ENCODE results near the gene FSIP1. TPM values are rescaled to one million over a fixed set of nuclear protein-coding genes. Genes with fewer than 3 reads are reported as not detected.

The FSIP1 gene
- total RNA-seq, 5 donors from 2014 or later (not counting 1 experiment from before 2014, with no cell fraction given), result 0.30 to 1.0 (median 0.43) TPM

GRCh38 chr15:39714251-39714650 is 68.4 kb downstream of the FSIP1 start:
- Mint-ChIP-seq H3K36me3 (no peaks in the 10 kb centered on the region), H3K9me3 (no peaks in the 10 kb centered on the region), H3K4me1 (peaks cover 0 to 3% (median 0%) of the 10 kb centered on the region in 3 donors), H3K4me3 (no peak overlapping the region), H3K27ac (no peak overlapping the region), H3K27me3 (no peaks in the 10 kb centered on the region)
- Histone ChIP-seq H3K9me3 (no peaks in the 10 kb centered on the region), H3K36me3 (ENCODE audit: control insufficient read depth in 2 of 2, extremely low read depth in 1 of 2, insufficient read depth in 1 of 2, low read length in 1 of 2) (no peaks in the 10 kb centered on the region), H3K4me1 (ENCODE audit: control insufficient read depth in 1 of 2, extremely low read depth in 1 of 2, insufficient read depth in 2 of 2, low read length in 2 of 2) (peaks cover 0 to 2% of the 10 kb centered on the region in 2 experiments), H3K27me3 (replicated peaks in 1 of 2; ENCODE audit: control insufficient read depth in 2 of 2, extremely low read depth in 1 of 2, insufficient read depth in 2 of 2, low read length in 1 of 2) (no peaks in the 10 kb centered on the region), H3K4me3 (ENCODE audit: control insufficient read depth in 1 of 2, extremely low read depth in 1 of 2, low read length in 1 of 2) (no peak overlapping the region), H3K27ac (ENCODE audit: low read length) (no peak overlapping the region)
- WGBS (ENCODE audit: insufficient coverage), result 13% methylated on average over 1 of the region's 2 CpGs
- DNase-seq (no peak), ATAC-seq (replicated peaks in 1 of 4) (no peak)
- POLR2A ChIA-PET, result no interaction called here
- CTCF ChIA-PET, result interaction anchor here in 1 of 2 donors (0.9 kb wide), 1 partner anchor 611 kb away, joined by 8 read pairs; no protein-coding TSS in a partner anchor

GRCh38 chr15:39713846-39714245 is 68.8 kb downstream of the FSIP1 start:
- ATAC-seq (replicated peaks in 1 of 4) (no peak), DNase-seq (no peak)
- no CpG with 5 or more reads among the region's 1 CpG for WGBS (ENCODE audit: insufficient coverage)
- Mint-ChIP-seq H3K9me3 (no peaks in the 10 kb centered on the region), H3K27ac (no peak overlapping the region), H3K4me3 (no peak overlapping the region), H3K27me3 (no peaks in the 10 kb centered on the region), H3K4me1 (peaks cover 0 to 3% (median 0%) of the 10 kb centered on the region in 3 donors), H3K36me3 (no peaks in the 10 kb centered on the region)
- ChIA-PET POLR2A (no interaction called here), CTCF (interaction anchor here in 1 of 2 donors (0.5 to 0.9 kb wide), 2 partner anchors 610 to 876 kb away, joined by 4 to 8 read pairs; no protein-coding TSS in a partner anchor)
- Histone ChIP-seq H3K27me3 (replicated peaks in 1 of 2; ENCODE audit: control insufficient read depth in 2 of 2, extremely low read depth in 1 of 2, insufficient read depth in 2 of 2, low read length in 1 of 2) (no peaks in the 10 kb centered on the region), H3K9me3 (no peaks in the 10 kb centered on the region), H3K27ac (ENCODE audit: low read length) (no peak overlapping the region), H3K36me3 (ENCODE audit: control insufficient read depth in 2 of 2, extremely low read depth in 1 of 2, insufficient read depth in 1 of 2, low read length in 1 of 2) (no peaks in the 10 kb centered on the region), H3K4me1 (ENCODE audit: control insufficient read depth in 1 of 2, extremely low read depth in 1 of 2, insufficient read depth in 2 of 2, low read length in 2 of 2) (peaks cover 0 to 2% of the 10 kb centered on the region in 2 experiments), H3K4me3 (ENCODE audit: control insufficient read depth in 1 of 2, extremely low read depth in 1 of 2, low read length in 1 of 2) (no peak overlapping the region)

GRCh38 chr15:39710681-39711080 is 72.0 kb downstream of the FSIP1 start:
- ChIA-PET POLR2A (no interaction called here), CTCF (no interaction called here)
- H3K36me3 Mint-ChIP-seq, result no peaks in the 10 kb centered on the region
- H3K4me1 Mint-ChIP-seq, result peaks cover 0 to 1% (median 0%) of the 10 kb centered on the region in 3 donors
- Histone ChIP-seq H3K27ac (ENCODE audit: low read length) (no peak overlapping the region), H3K4me3 (ENCODE audit: control insufficient read depth in 1 of 2, extremely low read depth in 1 of 2, low read length in 1 of 2) (no peak overlapping the region), H3K27me3 (replicated peaks in 1 of 2; ENCODE audit: control insufficient read depth in 2 of 2, extremely low read depth in 1 of 2, insufficient read depth in 2 of 2, low read length in 1 of 2) (no peaks in the 10 kb centered on the region), H3K36me3 (ENCODE audit: control insufficient read depth in 2 of 2, extremely low read depth in 1 of 2, insufficient read depth in 1 of 2, low read length in 1 of 2) (no peaks in the 10 kb centered on the region), H3K9me3 (no peaks in the 10 kb centered on the region), H3K4me1 (ENCODE audit: control insufficient read depth in 1 of 2, extremely low read depth in 1 of 2, insufficient read depth in 2 of 2, low read length in 2 of 2) (peaks cover 0 to under 1% of the 10 kb centered on the region in 2 experiments)
- H3K27me3 Mint-ChIP-seq, result no peaks in the 10 kb centered on the region
- no peak for DNase-seq
- no peaks in the 10 kb centered on the region for H3K9me3 Mint-ChIP-seq
- H3K4me3 Mint-ChIP-seq, result no peak overlapping the region
- 86% methylated on average over 1 of the region's 2 CpGs for WGBS (ENCODE audit: insufficient coverage)
- H3K27ac Mint-ChIP-seq, result no peak overlapping the region
- no peak for ATAC-seq (replicated peaks in 1 of 4)

GRCh38 chr15:39709941-39710340 is 72.7 kb downstream of the FSIP1 start:
- H3K27ac Mint-ChIP-seq, result no peak overlapping the region
- no peak overlapping the region for H3K4me3 Mint-ChIP-seq
- POLR2A ChIA-PET, result no interaction called here
- no peak overlapping the region for H3K27ac ChIP-seq (ENCODE audit: low read length)
- no peaks in the 10 kb centered on the region for H3K27me3 Mint-ChIP-seq
- H3K4me3 ChIP-seq (ENCODE audit: control insufficient read depth in 1 of 2, extremely low read depth in 1 of 2, low read length in 1 of 2), result no peak overlapping the region
- WGBS (ENCODE audit: insufficient coverage), result 85% methylated on average over 3 of the region's 4 CpGs
- H3K9me3 Mint-ChIP-seq, result no peaks in the 10 kb centered on the region
- H3K4me1 ChIP-seq (ENCODE audit: control insufficient read depth in 1 of 2, extremely low read depth in 1 of 2, insufficient read depth in 2 of 2, low read length in 2 of 2), result no peaks in the 10 kb centered on the region
- H3K27me3 ChIP-seq (replicated peaks in 1 of 2; ENCODE audit: control insufficient read depth in 2 of 2, extremely low read depth in 1 of 2, insufficient read depth in 2 of 2, low read length in 1 of 2), result no peaks in the 10 kb centered on the region
- no peaks in the 10 kb centered on the region for H3K9me3 ChIP-seq
- ATAC-seq (replicated peaks in 1 of 4) (no peak), DNase-seq (no peak)
- no peaks in the 10 kb centered on the region for H3K36me3 ChIP-seq (ENCODE audit: control insufficient read depth in 2 of 2, extremely low read depth in 1 of 2, insufficient read depth in 1 of 2, low read length in 1 of 2)
- H3K4me1 Mint-ChIP-seq, result no peaks in the 10 kb centered on the region
- CTCF ChIA-PET, result no interaction called here
- no peaks in the 10 kb centered on the region for H3K36me3 Mint-ChIP-seq

GRCh38 chr15:39706206-39706605 is 76.4 kb downstream of the FSIP1 start:
- H3K27me3 ChIP-seq (replicated peaks in 1 of 2; ENCODE audit: control insufficient read depth in 2 of 2, extremely low read depth in 1 of 2, insufficient read depth in 2 of 2, low read length in 1 of 2), result no peaks in the 10 kb centered on the region
- DNase-seq (no peak), ATAC-seq (replicated peaks in 1 of 4) (no peak)
- Mint-ChIP-seq H3K36me3 (no peaks in the 10 kb centered on the region), H3K4me3 (no peak overlapping the region), H3K9me3 (no peaks in the 10 kb centered on the region), H3K27me3 (no peaks in the 10 kb centered on the region), H3K27ac (no peak overlapping the region), H3K4me1 (no peaks in the 10 kb centered on the region)
- no peaks in the 10 kb centered on the region for H3K36me3 ChIP-seq (ENCODE audit: control insufficient read depth in 2 of 2, extremely low read depth in 1 of 2, insufficient read depth in 1 of 2, low read length in 1 of 2)
- ChIA-PET CTCF (interaction anchor here in 1 of 2 donors (0.6 kb wide), 1 partner anchor 61 kb away, joined by 3 read pairs; no protein-coding TSS in a partner anchor), POLR2A (no interaction called here)
- H3K9me3 ChIP-seq, result no peaks in the 10 kb centered on the region
- no peaks in the 10 kb centered on the region for H3K4me1 ChIP-seq (ENCODE audit: control insufficient read depth in 1 of 2, extremely low read depth in 1 of 2, insufficient read depth in 2 of 2, low read length in 2 of 2)
- H3K27ac ChIP-seq (ENCODE audit: low read length), result no peak overlapping the region
- WGBS (ENCODE audit: insufficient coverage), result no CpG with 5 or more reads among the region's 2 CpGs
- H3K4me3 ChIP-seq (ENCODE audit: control insufficient read depth in 1 of 2, extremely low read depth in 1 of 2, low read length in 1 of 2), result no peak overlapping the region

GRCh38 chr15:39704689-39705088 is 78.0 kb downstream of the FSIP1 start:
- H3K4me3 Mint-ChIP-seq, result no peak overlapping the region
- ATAC-seq (replicated peaks in 1 of 4), result no peak

GRCh38 chr15:39704235-39704634 is 78.4 kb downstream of the FSIP1 start:
- ChIA-PET POLR2A (no interaction called here), CTCF (interaction anchor here in 1 of 2 donors (0.6 kb wide), 1 partner anchor 176 kb away, joined by 8 read pairs; no protein-coding TSS in a partner anchor)
- H3K36me3 Mint-ChIP-seq, result no peaks in the 10 kb centered on the region
- no peak overlapping the region for H3K27ac Mint-ChIP-seq
- WGBS (ENCODE audit: insufficient coverage), result 100% methylated on average over 2 of the region's 5 CpGs
- ATAC-seq (replicated peaks in 1 of 4) (no peak), DNase-seq (no peak)
- no peaks in the 10 kb centered on the region for H3K4me1 Mint-ChIP-seq
- no peaks in the 10 kb centered on the region for H3K27me3 Mint-ChIP-seq
- Histone ChIP-seq H3K9me3 (no peaks in the 10 kb centered on the region), H3K27me3 (replicated peaks in 1 of 2; ENCODE audit: control insufficient read depth in 2 of 2, extremely low read depth in 1 of 2, insufficient read depth in 2 of 2, low read length in 1 of 2) (no peaks in the 10 kb centered on the region), H3K4me3 (ENCODE audit: control insufficient read depth in 1 of 2, extremely low read depth in 1 of 2, low read length in 1 of 2) (no peak overlapping the region), H3K4me1 (ENCODE audit: control insufficient read depth in 1 of 2, extremely low read depth in 1 of 2, insufficient read depth in 2 of 2, low read length in 2 of 2) (no peaks in the 10 kb centered on the region), H3K36me3 (ENCODE audit: control insufficient read depth in 2 of 2, extremely low read depth in 1 of 2, insufficient read depth in 1 of 2, low read length in 1 of 2) (no peaks in the 10 kb centered on the region), H3K27ac (ENCODE audit: low read length) (no peak overlapping the region)
- no peak overlapping the region for H3K4me3 Mint-ChIP-seq
- H3K9me3 Mint-ChIP-seq, result no peaks in the 10 kb centered on the region

More at GRCh38 chr15:39704689-39705088, 78.0 kb downstream of the FSIP1 start:
- H3K4me3 ChIP-seq (ENCODE audit: control insufficient read depth in 1 of 2, extremely low read depth in 1 of 2, low read length in 1 of 2), result no peak overlapping the region
- no peak for DNase-seq
- H3K27ac ChIP-seq (ENCODE audit: low read length), result no peak overlapping the region
- H3K4me1 Mint-ChIP-seq, result no peaks in the 10 kb centered on the region
- H3K4me1 ChIP-seq (ENCODE audit: control insufficient read depth in 1 of 2, extremely low read depth in 1 of 2, insufficient read depth in 2 of 2, low read length in 2 of 2), result no peaks in the 10 kb centered on the region
- 40% methylated on average over 1 of the region's 1 CpG for WGBS (ENCODE audit: insufficient coverage)
- no peaks in the 10 kb centered on the region for H3K36me3 ChIP-seq (ENCODE audit: control insufficient read depth in 2 of 2, extremely low read depth in 1 of 2, insufficient read depth in 1 of 2, low read length in 1 of 2)
- no peaks in the 10 kb centered on the region for H3K36me3 Mint-ChIP-seq
- no peak overlapping the region for H3K27ac Mint-ChIP-seq
- no peaks in the 10 kb centered on the region for H3K27me3 Mint-ChIP-seq
- H3K27me3 ChIP-seq (replicated peaks in 1 of 2; ENCODE audit: control insufficient read depth in 2 of 2, extremely low read depth in 1 of 2, insufficient read depth in 2 of 2, low read length in 1 of 2), result no peaks in the 10 kb centered on the region
- no peaks in the 10 kb centered on the region for H3K9me3 ChIP-seq
- ChIA-PET POLR2A (no interaction called here), CTCF (interaction anchor here in 1 of 2 donors (0.6 kb wide), 1 partner anchor 177 kb away, joined by 8 read pairs; no protein-coding TSS in a partner anchor)
- H3K9me3 Mint-ChIP-seq, result no peaks in the 10 kb centered on the region

Data from T-cell (primary cell).